ENCODE data around the gene ZSWIM3. TPM values are rescaled to one million over a fixed set of nuclear protein-coding genes. Genes with fewer than 3 reads are reported as not detected.
A peak's percentile ranks its signal among the peaks of the same experiment; 100 is the strongest.

The ZSWIM3 gene
- total and polyA plus RNA-seq, 2 of the 13 experiments (the other 11 are each of a cell fraction or from before 2014, with no cell fraction given) = 5.2 to 5.8 TPM

DNA sequence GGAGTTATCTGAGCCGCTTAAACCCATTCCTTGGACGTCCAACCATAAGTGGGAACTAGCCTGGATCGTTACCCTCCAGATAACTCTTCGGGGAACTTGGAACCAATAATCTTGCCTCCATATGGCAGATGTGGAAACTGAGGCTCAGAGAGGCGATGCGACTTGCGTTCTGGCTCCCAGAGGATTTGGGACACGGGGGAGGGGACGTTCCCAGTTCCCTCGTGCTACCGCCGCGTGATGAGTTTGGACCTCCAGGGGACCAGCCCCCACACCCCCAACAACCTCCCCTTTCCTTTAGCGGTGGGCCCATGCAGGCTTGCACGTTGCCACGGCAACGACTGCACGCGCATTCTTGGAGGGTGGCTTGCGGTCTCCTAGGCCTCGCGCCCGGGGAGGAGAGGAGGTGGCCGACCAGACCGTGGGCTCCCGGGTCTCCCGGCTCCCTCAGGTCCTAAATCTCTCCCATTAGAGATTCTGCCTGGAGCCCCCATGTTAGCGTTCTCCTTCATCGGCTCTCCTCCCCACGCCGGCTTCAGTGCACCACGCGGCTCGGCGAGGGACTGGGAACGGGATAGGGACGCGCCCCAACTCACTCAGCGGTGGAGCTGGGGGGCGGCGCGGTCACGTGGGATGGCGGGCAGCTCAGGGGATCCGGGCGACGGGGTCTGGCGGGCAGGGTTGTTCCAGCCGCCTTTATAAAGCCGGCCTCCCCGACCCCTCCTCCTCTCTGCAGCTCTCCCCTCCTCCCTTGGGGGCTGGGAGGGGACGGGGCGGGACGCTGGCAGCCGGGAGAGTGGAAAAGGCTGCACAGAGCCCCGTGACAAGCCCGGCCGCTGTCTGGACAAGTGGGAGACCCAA is 54.3 kb downstream of the ZSWIM3 start, which contains the start of gene PLTP (continued):
- TF ChIP-seq, protein P1, sequence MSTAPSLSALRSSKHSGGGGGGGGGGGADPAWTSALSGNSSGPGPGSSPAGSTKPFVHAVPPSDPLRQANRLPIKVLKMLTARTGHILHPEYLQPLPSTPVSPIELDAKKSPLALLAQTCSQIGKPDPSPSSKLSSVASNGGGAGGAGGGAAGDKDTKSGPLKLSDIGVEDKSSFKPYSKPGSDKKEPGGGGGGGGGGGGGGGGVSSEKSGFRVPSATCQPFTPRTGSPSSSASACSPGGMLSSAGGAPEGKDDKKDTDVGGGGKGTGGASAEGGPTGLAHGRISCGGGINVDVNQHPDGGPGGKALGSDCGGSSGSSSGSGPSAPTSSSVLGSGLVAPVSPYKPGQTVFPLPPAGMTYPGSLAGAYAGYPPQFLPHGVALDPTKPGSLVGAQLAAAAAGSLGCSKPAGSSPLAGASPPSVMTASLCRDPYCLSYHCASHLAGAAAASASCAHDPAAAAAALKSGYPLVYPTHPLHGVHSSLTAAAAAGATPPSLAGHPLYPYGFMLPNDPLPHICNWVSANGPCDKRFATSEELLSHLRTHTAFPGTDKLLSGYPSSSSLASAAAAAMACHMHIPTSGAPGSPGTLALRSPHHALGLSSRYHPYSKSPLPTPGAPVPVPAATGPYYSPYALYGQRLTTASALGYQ (CRISPR knock-in tag; IDR thresholded peaks at IDR 0.05) = no peak
- TF ChIP-seq ZNF550 (CRISPR knock-in tag; IDR thresholded peaks at IDR 0.05; ENCODE audit: borderline replicate concordance) = no peak
- no peak for TF ChIP-seq ZNF382 (CRISPR knock-in tag; IDR thresholded peaks at IDR 0.05; ENCODE audit: borderline replicate concordance)
- TF ChIP-seq, protein P2, sequence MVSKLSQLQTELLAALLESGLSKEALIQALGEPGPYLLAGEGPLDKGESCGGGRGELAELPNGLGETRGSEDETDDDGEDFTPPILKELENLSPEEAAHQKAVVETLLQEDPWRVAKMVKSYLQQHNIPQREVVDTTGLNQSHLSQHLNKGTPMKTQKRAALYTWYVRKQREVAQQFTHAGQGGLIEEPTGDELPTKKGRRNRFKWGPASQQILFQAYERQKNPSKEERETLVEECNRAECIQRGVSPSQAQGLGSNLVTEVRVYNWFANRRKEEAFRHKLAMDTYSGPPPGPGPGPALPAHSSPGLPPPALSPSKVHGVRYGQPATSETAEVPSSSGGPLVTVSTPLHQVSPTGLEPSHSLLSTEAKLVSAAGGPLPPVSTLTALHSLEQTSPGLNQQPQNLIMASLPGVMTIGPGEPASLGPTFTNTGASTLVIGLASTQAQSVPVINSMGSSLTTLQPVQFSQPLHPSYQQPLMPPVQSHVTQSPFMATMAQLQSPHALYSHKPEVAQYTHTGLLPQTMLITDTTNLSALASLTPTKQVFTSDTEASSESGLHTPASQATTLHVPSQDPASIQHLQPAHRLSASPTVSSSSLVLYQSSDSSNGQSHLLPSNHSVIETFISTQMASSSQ (IDR thresholded peaks at IDR 0.05; ENCODE audit: low read depth) = no peak
- TF ChIP-seq, protein P2 (CRISPR knock-in tag; IDR thresholded peaks at IDR 0.05; ENCODE audit: borderline replicate concordance) = peak; percentile 70
- no peak for TF ChIP-seq ZSCAN9 (CRISPR knock-in tag; IDR thresholded peaks at IDR 0.05; ENCODE audit: borderline replicate concordance)
- 0 out of 2 replicates have a peak, but pooled peaks have one; percentile 22 for TF ChIP-seq ZNF619 (CRISPR knock-in tag; IDR thresholded peaks at IDR 0.05)
- peak; percentile 71; the same call in 1 of the 2 replicates for TF ChIP-seq ZSCAN29 (CRISPR knock-in tag; conservative IDR thresholded peaks at IDR 0.05)
- 0 out of 2 replicates have a peak, but pooled peaks have one; percentile 19 for TF ChIP-seq RBAK (CRISPR knock-in tag; IDR thresholded peaks at IDR 0.05)
- no peak for TF ChIP-seq ZNF720 (CRISPR knock-in tag; IDR thresholded peaks at IDR 0.05)
- no peak for TF ChIP-seq XBP1 (CRISPR knock-in tag; IDR thresholded peaks at IDR 0.05)
- no peak for TF ChIP-seq CCAR2 (optimal IDR thresholded peaks at IDR 0.05; ENCODE audit: low read depth, low read length)
- TF ChIP-seq, protein P3, sequence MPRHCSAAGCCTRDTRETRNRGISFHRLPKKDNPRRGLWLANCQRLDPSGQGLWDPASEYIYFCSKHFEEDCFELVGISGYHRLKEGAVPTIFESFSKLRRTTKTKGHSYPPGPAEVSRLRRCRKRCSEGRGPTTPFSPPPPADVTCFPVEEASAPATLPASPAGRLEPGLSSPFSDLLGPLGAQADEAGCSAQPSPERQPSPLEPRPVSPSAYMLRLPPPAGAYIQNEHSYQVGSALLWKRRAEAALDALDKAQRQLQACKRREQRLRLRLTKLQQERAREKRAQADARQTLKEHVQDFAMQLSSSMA (CRISPR knock-in tag; IDR thresholded peaks at IDR 0.05) = no peak
- TF ChIP-seq PTBP1 (IDR thresholded peaks at IDR 0.05; ENCODE audit: low read depth, low read length, poor library complexity, severe bottlenecking) = peak; percentile 83
- TF ChIP-seq RBM39 (IDR thresholded peaks at IDR 0.05; ENCODE audit: low read depth, low read length, poor library complexity, severe bottlenecking) = peak; percentile 62
- TF ChIP-seq PITX1 (CRISPR knock-in tag; IDR thresholded peaks at IDR 0.05) = peak; percentile 78
- TF ChIP-seq ZSCAN21 (CRISPR knock-in tag; IDR thresholded peaks at IDR 0.05; ENCODE audit: borderline replicate concordance) = peak; percentile 35; the same call in 1 of the 2 replicates
- no peak for TF ChIP-seq NFE2L2 (IDR thresholded peaks at IDR 0.05; ENCODE audit: low read length)
- TF ChIP-seq STAG1 (CRISPR knock-in tag; IDR thresholded peaks at IDR 0.05) = no peak
- TF ChIP-seq BORCS8-MEF2B (CRISPR knock-in tag; IDR thresholded peaks at IDR 0.05) = peak; percentile 54; the same call in 1 of the 2 replicates
- no peak for TF ChIP-seq MZF1 (CRISPR knock-in tag; IDR thresholded peaks at IDR 0.05; ENCODE audit: borderline replicate concordance)
- TF ChIP-seq ASH2L (IDR thresholded peaks at IDR 0.05; ENCODE audit: insufficient read length, low read depth, low read length) = no peak

Measured in HepG2 (cell line).